IMR-90 (cell line): Measurements from ENCODE around the gene SERBP1. TPM values are rescaled to one million over a fixed set of nuclear protein-coding genes. Genes with fewer than 3 reads are reported as not detected.

Experiments
- microRNA-seq, 2 experiments: library from miRNA; stranded (forward) in 1 of 2; unstranded in 1 of 2; fragments of 10-50 nt in 1 of 2; fragments of <30 nt in 1 of 2; gene quantifications in 1 of 2; microRNA quantifications in 1 of 2; one replicate each; pipeline versions ENCODE3 to v1.1.0; 2013 to 2020; ENCODE audit not compliant: insufficient read depth in 1 of 2, insufficient read length in 1 of 2, unreplicated experiment in 1 of 2
- polyA plus RNA-seq, 3 experiments: library from polyadenylated mRNA; depleted of rRNA; stranded (reverse); fragments of >200 nt; gene quantifications; 2 replicates each; pipeline ENCODE4 v1.2.3, GENCODE V29; 2012; ENCODE audit warnings: low replicate concordance in 1 of 3
- small RNA-seq, 5 experiments: library from RNA; depleted of rRNA; stranded (forward); fragments of <200 nt; gene quantifications; one replicate each; pipeline ENCODE3, GENCODE V24; 2012
- total RNA-seq: library from RNA; depleted of rRNA; stranded (reverse); fragments of >200 nt; gene quantifications from 2 replicates; pipeline ENCODE4 v1.2.3, GENCODE V29; 2012; rRNA removed

The SERBP1 gene
- total and polyA plus RNA-seq, 2 of the 4 experiments (the other 2 are of a cell fraction), result 94.1 to 153 TPM

Small RNA genes within 50 kb of the gene (microRNA-seq; reads per million reads assigned to microRNA genes)
- not detected for gene RNU6-387P (ENCODE audit: insufficient read depth, insufficient read length)

Small RNA genes within 50 kb of the gene (small RNA-seq; reads per million reads assigned to genes)
- 0 to 18.7 (median 0) reads per million in 5 experiments for gene RNU6-387P

Other genes starting within 250 kb of the SERBP1 start
- gene IL12RB2, start 122.5 kb downstream of the SERBP1 start, total RNA-seq, result not detected in 2 replicates
- not detected in 2 replicates for gene IL12RB2, start 122.5 kb downstream of the SERBP1 start, polyA plus RNA-seq (2012; rRNA removed)